Diencephalon (tissue), 1 donor: Measurements from ENCODE around the gene ZMIZ1. TPM values are rescaled to one million over a fixed set of nuclear protein-coding genes. Genes with fewer than 3 reads are reported as not detected.

Experiments
- total RNA-seq: library from RNA; depleted of rRNA; stranded (reverse); fragments of >200 nt; gene quantifications from one replicate; pipeline ENCODE4 v1.2.3, GENCODE V29; 2014

Gene ZMIZ1, protein sequence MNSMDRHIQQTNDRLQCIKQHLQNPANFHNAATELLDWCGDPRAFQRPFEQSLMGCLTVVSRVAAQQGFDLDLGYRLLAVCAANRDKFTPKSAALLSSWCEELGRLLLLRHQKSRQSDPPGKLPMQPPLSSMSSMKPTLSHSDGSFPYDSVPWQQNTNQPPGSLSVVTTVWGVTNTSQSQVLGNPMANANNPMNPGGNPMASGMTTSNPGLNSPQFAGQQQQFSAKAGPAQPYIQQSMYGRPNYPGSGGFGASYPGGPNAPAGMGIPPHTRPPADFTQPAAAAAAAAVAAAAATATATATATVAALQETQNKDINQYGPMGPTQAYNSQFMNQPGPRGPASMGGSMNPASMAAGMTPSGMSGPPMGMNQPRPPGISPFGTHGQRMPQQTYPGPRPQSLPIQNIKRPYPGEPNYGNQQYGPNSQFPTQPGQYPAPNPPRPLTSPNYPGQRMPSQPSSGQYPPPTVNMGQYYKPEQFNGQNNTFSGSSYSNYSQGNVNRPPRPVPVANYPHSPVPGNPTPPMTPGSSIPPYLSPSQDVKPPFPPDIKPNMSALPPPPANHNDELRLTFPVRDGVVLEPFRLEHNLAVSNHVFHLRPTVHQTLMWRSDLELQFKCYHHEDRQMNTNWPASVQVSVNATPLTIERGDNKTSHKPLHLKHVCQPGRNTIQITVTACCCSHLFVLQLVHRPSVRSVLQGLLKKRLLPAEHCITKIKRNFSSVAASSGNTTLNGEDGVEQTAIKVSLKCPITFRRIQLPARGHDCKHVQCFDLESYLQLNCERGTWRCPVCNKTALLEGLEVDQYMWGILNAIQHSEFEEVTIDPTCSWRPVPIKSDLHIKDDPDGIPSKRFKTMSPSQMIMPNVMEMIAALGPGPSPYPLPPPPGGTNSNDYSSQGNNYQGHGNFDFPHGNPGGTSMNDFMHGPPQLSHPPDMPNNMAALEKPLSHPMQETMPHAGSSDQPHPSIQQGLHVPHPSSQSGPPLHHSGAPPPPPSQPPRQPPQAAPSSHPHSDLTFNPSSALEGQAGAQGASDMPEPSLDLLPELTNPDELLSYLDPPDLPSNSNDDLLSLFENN
- total RNA-seq = 43.8 TPM

DNA sequence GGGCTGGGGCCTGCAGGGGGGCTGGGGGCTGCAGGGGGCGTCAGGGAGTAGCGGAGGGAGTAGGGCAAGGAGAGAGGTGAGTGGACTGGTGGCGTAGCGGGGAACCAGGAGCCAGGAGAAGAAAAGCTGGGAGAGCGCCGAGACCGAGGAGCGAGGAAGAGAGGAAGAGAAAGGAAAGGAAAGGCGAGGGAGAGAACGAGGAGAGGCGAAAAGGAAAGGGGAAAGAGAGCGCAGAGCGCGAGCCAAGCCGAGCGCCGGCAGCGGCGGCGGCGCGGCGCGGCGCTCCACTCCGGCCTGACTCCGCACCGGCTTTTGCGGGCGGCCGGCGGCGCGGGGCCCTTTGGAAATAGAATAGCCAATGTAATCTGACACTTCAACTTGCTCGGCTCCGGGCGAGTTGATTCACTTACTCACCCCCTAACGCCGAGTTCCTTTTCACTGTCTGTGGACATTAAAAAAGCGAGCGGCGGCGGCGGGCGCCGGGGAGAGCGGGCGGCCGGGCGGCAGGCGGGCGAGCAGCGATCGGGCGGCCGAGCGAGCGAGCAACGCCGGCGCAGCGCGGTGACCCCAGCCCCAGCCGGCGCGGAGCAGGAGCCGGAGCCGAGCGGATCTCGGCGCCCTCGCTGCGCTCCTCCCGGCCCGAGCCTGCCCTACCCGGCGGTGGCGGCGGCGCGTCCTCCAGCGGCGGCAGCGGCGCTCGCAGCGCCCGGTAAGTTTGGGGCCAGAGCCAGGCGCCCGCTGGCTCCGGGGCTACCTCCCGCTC is at the start of gene ZMIZ1:
Gene ZMIZ1 (plus strand): TSS at position 405 of the 763 bp plus-strand sequence. CDS start 132,667 bp downstream, outside the sequence.

GRCh38 chr10:79347226-79347893 is 278.6 kb downstream of the ZMIZ1 start, which contains the start of gene PPIF:
PPIF (plus strand) TSS chr10:79347469; CDS start chr10:79347549, 80 bp downstream.

